Omental fat pad (tissue), 4 donors: ENCODE data around the gene BCL2. TPM values are rescaled to one million over a fixed set of nuclear protein-coding genes. Genes with fewer than 3 reads are reported as not detected.

ENCODE experiments used
- ATAC-seq: fragments of 150-250 bp; one replicate; pipeline ENCODE4 v1.9.1; 2016; ENCODE audit warnings: mild to moderate bottlenecking, moderate library complexity; ENCODE audit not compliant: low FRiP score
- DNase-seq: peaks from one replicate; pipeline ENCODE4 v3.0.0-alpha.2; 2019; ENCODE audit warnings: low spot score
- CTCF ChIP-seq, 3 donors: fragments of 450-650 bp; IDR thresholded peaks; one replicate each; pipeline ENCODE4 v1.5.1; 2016 to 2017; ENCODE audit warnings: antibody characterized with exemption in 3 of 3, mild to moderate bottlenecking in 3 of 3, moderate library complexity in 2 of 3
- total RNA-seq, 4 donors: library from RNA; depleted of rRNA; stranded (reverse); fragments of >200 nt; gene quantifications; one replicate each; pipeline ENCODE4 v1.1.0, GENCODE V29; 2016

The BCL2 gene
- total RNA-seq, 4 donors from 2014 or later, result 18.4 to 84.5 (median 30.2) TPM

GRCh38 chr18:63286926-63287325 lies 32.6 kb downstream of the BCL2 start:
- no peak for DNase-seq
- no peak for ATAC-seq

GRCh38 chr18:63284827-63285733 lies 34.5 kb downstream of the BCL2 start:
- DNase-seq (no peak), ATAC-seq (no peak)

More at GRCh38 chr18:63286926-63287325, 32.6 kb downstream of the BCL2 start:
- no peak for TF ChIP-seq CTCF (IDR thresholded peaks at IDR 0.05)

GRCh38 chr18:63284173-63284799 lies 35.3 kb downstream of the BCL2 start:
- TF ChIP-seq CTCF (IDR thresholded peaks at IDR 0.05), result no peak
- DNase-seq (no peak), ATAC-seq (no peak)

More at GRCh38 chr18:63284827-63285733, 34.5 kb downstream of the BCL2 start:
- TF ChIP-seq CTCF (IDR thresholded peaks at IDR 0.05), result no peak

- ATAC-seq (no peak), DNase-seq (no peak)
- TF ChIP-seq CTCF (IDR thresholded peaks at IDR 0.05), result no peak
Measured at GRCh38 chr18:63283305-63284094, 36.1 kb downstream of the BCL2 start.

- DNase-seq (no peak), ATAC-seq (no peak)
- TF ChIP-seq CTCF (IDR thresholded peaks at IDR 0.05), result no peak
Measured at GRCh38 chr18:63282793-63283192, 36.8 kb downstream of the BCL2 start.

GRCh38 chr18:63273222-63273927 lies 46.2 kb downstream of the BCL2 start:
- no peak for TF ChIP-seq CTCF (IDR thresholded peaks at IDR 0.05)
- DNase-seq (no peak), ATAC-seq (no peak)
